Activated T-cell treated with anti-CD3 and anti-CD28 coated beads for 48 hours (primary cell): Measurements from ENCODE around the gene KRT83.

Experiments
- DNase-seq: peaks from one replicate; pipeline ENCODE4 v3.0.0-alpha.2; 2020; ENCODE audit warnings: low read depth

Gene KRT83

GRCh38 chr12:52331833-52332232, 10.6 kb upstream of the KRT83 start:
- DNase-seq = no peak

GRCh38 chr12:52331039-52331438, 9.8 kb upstream of the KRT83 start:
- DNase-seq = no peak

- DNase-seq = no peak
These were observed 6.8 kb upstream of the KRT83 start for GRCh38 chr12:52327830-52328500.

GRCh38 chr12:52327052-52327829, 6.0 kb upstream of the KRT83 start:
- peak; percentile 65 for DNase-seq

GRCh38 chr12:52324153-52324444, 2.9 kb upstream of the KRT83 start:
- no peak for DNase-seq

- DNase-seq = no peak
These were observed 2.4 kb upstream of the KRT83 start for GRCh38 chr12:52323416-52324152.

GRCh38 chr12:52323001-52323400, 1.8 kb upstream of the KRT83 start:
- DNase-seq = no peak

GRCh38 chr12:52322069-52322468, 871 bp upstream of the KRT83 start:
- no peak for DNase-seq

GRCh38 chr12:52321418-52321817, 220 bp upstream of the KRT83 start:
- no peak for DNase-seq

GRCh38 chr12:52319097-52319496, 2.1 kb downstream of the KRT83 start:
- DNase-seq = no peak

- no peak for DNase-seq
These were observed 2.8 kb downstream of the KRT83 start for GRCh38 chr12:52318241-52318990.

GRCh38 chr12:52317468-52318052, 3.6 kb downstream of the KRT83 start:
- no peak for DNase-seq

- DNase-seq = no peak
These were observed 4.5 kb downstream of the KRT83 start for GRCh38 chr12:52316701-52317100.

- no peak for DNase-seq
These were observed 4.9 kb downstream of the KRT83 start for GRCh38 chr12:52316290-52316689.

- peak; percentile 30 for DNase-seq
These were observed 5.5 kb downstream of the KRT83 start for GRCh38 chr12:52315721-52316120.

GRCh38 chr12:52314511-52314910, 6.7 kb downstream of the KRT83 start:
- DNase-seq = no peak

- DNase-seq = no peak
These were observed 7.3 kb downstream of the KRT83 start for GRCh38 chr12:52313926-52314325.

GRCh38 chr12:52313461-52313860, 7.7 kb downstream of the KRT83 start:
- no peak for DNase-seq

- DNase-seq = no peak
These were observed 9.1 kb downstream of the KRT83 start for GRCh38 chr12:52312086-52312485.

GRCh38 chr12:52311285-52311648, 9.9 kb downstream of the KRT83 start:
- no peak for DNase-seq

GRCh38 chr12:52310622-52311284, 10.4 kb downstream of the KRT83 start:
- DNase-seq = no peak
